ENCODE results near the gene JAZF1.
"Not testable (repeated sequence)": the region's sequence is repeated elsewhere in the genome, so short reads cannot be mapped to it uniquely, and the experiment has no call there.

The JAZF1 gene

GRCh38 chr7:27895551-27895950, 285.0 kb downstream of the JAZF1 start:
- DNase-seq, result no peak

- no peak for DNase-seq
Measured at GRCh38 chr7:27890205-27890849, 290.3 kb downstream of the JAZF1 start.

GRCh38 chr7:27889800-27890199, 290.8 kb downstream of the JAZF1 start:
- DNase-seq, result no peak

GRCh38 chr7:27888736-27889135, 291.9 kb downstream of the JAZF1 start:
- DNase-seq, result no peak

- not testable (repeated sequence) for DNase-seq
Measured at GRCh38 chr7:27886710-27887109, 293.9 kb downstream of the JAZF1 start.

- DNase-seq, result no peak
Measured at GRCh38 chr7:27885652-27886051, 294.9 kb downstream of the JAZF1 start.

GRCh38 chr7:27883696-27884095, 296.9 kb downstream of the JAZF1 start:
- DNase-seq, result no peak

DNA sequence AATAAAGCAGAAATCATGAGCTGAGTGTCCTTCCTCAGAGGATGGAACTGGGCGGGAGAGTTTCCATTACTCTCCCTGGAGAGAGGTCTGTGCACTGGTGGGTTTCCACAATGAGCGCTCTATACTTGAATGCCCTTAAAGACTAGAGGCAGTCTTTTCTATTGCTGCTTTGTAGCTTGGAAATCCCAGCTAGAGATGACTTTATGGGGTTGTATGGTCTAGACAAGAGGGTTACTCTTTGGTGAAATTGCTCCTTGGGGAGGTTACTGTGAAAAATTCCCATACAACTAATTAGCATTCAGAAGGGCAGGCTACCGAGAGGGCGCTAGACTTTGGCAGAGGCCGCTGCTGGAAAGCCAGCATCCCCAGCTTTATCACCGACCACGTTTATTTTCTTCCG, 303.8 kb downstream of the JAZF1 start:
- DNase-seq, result no peak

DNA sequence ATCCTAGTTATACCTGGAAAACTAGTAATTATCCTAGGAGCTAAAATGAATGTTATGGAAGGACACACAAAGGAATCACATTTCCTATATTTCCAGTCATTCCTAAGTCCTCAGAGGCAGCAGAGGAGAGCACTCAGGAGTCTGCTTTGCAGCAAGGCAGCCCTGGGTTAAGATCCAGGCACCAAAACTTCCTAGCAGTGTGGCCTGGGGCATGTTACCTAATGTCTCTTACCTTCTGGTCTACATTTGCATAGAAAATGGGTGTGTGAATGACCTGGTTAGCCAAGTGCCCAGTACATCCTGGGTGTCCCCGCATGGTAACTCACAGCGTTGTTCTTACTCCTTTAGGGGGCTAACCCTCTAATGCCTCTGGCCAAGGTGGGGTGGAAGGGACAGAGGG, 304.8 kb downstream of the JAZF1 start:
- DNase-seq, result no peak

DNA sequence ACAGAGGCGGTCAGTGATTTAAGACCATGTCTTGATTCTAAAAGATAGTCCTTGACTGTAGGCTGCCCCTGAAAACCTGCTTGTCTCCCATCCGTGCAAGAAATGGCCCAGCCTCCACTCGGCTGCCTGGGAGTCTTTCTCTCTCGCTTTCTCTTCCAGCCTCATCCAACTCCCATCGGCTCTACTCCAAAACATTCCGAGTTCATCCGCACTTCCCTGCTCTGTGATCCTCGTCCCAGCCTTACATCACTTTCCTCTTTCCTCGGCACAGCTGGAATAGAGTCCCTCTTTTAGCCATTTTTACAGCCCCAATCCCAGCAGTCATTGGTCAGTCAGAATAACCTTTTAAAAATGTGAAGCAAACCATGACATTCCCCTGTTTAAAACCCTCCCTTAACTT, 305.5 kb downstream of the JAZF1 start:
- DNase-seq, result no peak

GRCh38 chr7:27873981-27874957, 306.3 kb downstream of the JAZF1 start:
- DNase-seq, result peak; percentile 17

GRCh38 chr7:27872356-27873275, 308.0 kb downstream of the JAZF1 start:
- DNase-seq, result no peak

- DNase-seq, result no peak
Measured at GRCh38 chr7:27871866-27872265, 308.7 kb downstream of the JAZF1 start.

DNA sequence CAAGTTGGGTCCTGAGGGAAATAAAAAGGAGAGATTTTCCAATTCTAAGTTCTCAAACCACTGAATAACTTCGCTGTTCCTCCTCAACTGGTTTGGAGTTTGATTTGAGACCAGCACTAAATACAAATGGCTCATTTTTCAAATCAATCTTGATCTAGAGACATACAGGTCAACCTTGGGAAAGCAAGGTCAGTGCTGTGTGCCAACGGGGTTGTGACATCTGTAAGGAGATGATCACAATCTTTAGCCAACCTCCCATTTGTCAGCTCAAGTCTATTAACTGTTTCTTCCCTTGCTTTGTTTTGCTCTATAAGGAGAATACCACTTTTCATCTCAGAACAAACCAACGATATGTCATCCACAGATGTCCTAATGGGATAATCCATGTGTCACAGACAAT, 309.5 kb downstream of the JAZF1 start:
- no peak for DNase-seq

- DNase-seq, result no peak
Measured at GRCh38 chr7:27870595-27870994, 310.0 kb downstream of the JAZF1 start.

DNA sequence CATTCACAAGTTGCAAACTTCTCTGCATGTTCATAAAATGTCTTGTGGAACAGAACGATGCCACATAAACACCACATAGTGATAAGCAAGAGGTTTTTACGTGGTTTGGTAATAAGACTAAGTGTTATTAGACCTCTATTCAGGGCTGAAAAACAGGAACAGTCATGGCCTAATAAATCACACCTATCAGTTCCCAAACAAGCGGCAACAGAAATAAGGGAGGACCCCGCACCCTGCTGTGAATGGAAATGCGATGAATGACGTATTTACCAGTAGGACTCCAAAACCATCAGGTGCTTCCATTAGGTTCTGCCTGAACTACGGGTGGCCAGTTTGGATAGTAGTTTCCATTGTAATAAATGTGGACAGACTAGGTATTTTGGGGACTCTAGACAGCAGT, 311.5 kb downstream of the JAZF1 start:
- DNase-seq, result no peak

DNA sequence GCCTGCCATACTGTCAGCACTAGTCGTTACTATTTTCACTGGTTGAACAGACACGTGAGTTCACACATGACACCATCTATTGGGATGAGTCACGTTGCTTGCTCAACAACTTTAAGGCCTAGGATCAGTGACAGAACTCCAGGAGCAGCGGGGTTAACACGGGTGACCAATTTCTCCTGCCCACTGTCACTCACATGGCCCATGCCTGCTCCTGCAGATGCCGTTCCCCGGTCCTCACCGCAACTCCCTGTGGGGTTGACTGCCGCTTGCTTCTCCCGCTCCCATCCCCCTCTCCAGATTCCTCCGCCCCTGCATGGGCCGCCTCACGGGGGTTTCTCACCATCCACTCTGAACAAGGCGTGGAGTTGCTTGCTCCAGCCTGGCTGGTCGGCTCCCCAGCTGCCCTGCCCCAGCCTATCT, 312.5 kb downstream of the JAZF1 start:
- peak; percentile 24 for DNase-seq

DNA sequence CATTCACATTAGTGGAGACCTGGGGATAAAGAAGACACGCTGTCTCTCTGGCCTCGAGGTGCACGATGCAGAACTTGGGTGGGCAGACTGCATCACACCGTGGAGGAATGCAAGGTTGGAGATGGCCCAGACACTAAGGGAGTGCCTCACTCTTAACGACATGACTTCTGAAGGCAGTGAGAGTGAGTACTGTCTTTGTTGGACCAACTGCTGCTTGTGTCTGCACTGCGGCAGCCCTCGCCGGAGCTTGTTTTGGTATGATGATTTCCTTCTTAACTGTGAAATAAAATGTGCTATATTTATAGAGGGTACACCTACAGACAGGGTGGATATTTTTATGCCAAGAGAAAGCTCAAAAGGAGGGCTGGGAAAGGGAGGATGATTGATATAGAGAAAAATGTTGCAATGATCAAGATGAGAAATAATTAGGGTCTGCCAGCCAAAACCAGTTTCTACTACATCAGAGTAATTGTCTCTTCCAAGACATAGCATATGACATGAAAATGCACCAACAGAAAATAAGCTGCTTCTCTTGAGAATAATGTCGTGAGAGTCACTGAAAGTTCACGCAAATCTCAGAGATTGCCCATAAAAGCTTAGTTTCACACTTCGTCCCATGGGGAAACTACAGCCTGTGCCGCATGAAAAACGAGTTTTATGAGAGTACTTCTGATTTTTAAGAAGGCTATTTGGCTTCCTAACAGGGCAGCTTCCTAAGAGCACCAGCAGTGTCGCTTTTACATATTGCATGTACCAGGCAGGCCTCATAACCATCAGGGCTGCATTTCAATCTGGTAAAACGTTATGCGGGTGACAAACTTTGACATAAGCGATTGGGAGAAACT, 313.5 kb downstream of the JAZF1 start:
- DNase-seq, result no peak

DNA sequence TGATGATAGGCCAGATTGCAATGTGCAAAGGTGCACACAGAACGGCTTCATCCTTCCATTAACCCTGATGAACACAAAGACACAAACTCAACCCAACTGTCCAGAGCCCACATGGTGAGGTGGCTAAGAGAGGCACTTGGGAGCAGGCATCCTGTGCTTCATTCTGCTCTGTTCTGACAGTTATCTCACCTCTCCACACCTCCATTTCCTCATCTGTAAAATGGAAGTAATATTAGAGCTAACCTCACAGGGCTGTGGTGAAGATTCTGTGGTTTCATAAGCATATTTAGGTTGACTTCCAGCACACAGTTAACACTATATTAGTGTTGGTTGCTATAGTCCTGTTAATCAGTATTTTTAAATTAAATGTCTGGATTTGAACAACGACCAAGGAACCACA, 314.3 kb downstream of the JAZF1 start:
- no peak for DNase-seq

DNA sequence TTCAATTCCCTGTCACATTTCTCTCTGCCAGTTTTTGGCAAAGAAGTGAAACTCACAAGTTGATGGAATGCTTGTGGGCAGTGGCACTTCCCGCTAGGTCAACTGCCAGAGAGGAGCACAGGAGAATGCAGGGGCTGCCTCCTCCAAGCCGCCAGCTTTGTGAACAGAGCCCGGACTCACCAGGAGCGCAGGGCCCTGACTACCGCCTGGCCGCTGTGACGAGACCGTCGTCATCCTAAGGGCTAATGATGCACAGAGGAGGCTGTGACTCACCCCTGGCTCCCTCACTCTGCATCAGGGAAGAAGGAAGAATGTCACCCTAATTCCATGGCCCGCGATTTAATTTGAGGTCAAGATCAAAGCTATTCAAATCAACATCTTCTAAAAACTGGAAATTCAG, 316.7 kb downstream of the JAZF1 start:
- DNase-seq, result no peak

DNA sequence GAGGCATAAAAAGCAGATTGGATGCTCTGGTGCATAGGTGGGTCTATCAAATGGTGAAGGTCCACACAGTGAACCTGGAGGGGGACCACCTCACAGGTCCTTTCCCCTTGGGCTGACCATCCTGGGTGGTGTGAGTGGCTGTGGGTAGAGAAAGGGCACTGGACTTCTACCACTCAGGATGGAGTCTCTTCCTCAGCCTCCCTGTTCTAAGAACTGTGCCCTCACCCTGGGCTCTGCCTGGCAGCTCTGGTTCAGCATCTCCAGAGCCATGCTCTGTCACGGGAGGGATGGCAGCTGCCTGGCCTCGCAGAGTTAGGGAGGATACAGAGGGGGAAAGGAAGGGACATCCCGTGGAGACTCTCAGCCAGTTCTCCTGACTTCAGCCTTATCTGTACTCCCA, 318.8 kb downstream of the JAZF1 start:
- no peak for DNase-seq

GRCh38 chr7:27860800-27861199, 319.8 kb downstream of the JAZF1 start:
- DNase-seq, result no peak

Data from HCEC 1CT (cell line).